Caki2 (cell line): ENCODE data around the gene RNGTT. TPM values are rescaled to one million over a fixed set of nuclear protein-coding genes. Genes with fewer than 3 reads are reported as not detected.

Experiments used
- DNase-seq: peaks from one replicate; pipeline ENCODE4 v3.0.0-alpha.2; 2015; ENCODE audit warnings: low read depth
- in situ Hi-C: cut with HindIII; loops from 2 replicates; pipeline ENCODE4 v1.10.0; 2016; ENCODE audit warnings: low sequenced_read_pairs, low pct_unique_long_range_greater_than_20kb, mixed read lengths
- total RNA-seq: library from RNA; depleted of rRNA; stranded (reverse); fragments of >200 nt; shearing (Covaris generic); gene quantifications from 2 replicates; pipeline ENCODE4 v1.2.3, GENCODE V29; 2014; ENCODE audit warnings: low replicate concordance

The RNGTT gene
- total RNA-seq, 1 experiment from 2014 or later: 15.6 TPM

GRCh38 chr6:88712243-88712936, 251.0 kb downstream of the RNGTT start:
- DNase-seq: no peak
- in situ Hi-C loops: no loop called here

DNA sequence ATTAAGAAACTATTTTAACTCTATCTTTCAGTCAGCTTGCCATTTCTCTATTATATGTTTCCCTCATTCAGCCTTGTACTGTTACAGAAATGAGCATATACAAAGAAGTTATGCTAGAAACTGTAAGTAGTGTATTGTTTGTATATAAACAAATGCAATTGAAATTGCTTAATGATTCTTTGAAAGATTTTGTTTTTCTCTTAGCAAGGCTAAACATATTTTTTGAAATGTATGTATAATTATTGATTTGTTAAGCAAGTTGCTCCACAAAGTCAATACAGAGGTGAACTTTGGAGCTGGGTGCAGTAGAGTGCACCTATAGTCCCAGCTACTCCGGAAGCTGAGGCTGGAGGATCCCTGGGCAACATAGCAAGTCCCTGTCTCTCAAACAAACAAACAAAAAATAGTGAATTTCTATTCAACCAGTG, 253.6 kb downstream of the RNGTT start:
- DNase-seq: no peak
- in situ Hi-C loops: no loop called here

GRCh38 chr6:88708197-88708744, 255.1 kb downstream of the RNGTT start:
- in situ Hi-C loops: no loop called here
- DNase-seq: no peak

DNA sequence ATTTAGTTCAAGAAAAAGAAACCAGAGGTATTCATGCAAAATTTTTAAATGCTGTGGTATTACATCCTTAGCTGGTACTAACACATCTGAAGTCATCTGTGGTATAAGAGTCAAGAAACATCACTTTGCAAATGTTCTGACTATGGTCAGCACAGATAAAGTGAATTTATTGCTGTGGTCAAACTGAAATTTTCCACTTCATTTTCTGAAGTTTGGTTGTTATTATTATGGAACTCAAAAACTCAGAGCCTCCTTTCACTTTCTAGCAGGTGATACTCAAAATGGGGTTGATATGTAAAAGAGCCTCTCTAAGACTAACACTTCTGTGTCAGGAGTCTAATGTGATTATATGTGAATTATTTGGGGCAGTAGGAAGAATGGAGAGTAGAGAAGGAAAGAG, 257.8 kb downstream of the RNGTT start:
- in situ Hi-C loops: no loop called here
- no peak for DNase-seq

DNA sequence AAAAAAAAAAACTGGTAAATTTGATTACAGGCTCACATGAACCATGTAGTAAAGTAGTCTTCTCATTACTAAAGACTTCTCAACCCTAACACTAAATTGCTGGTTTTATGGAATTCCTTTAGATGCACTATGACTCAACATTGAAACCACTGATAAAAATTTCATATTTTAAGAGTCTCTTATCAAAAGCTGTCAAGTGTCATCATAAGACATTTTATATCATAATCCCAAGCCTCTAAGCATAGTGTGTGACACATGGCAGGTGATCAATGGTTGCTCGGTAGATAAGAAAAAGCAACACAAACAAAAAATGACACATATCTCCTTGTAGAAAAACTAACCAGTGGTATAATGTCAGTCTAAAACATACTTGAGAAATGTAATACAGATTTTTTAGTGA, 258.4 kb downstream of the RNGTT start:
- no peak for DNase-seq
- in situ Hi-C loops: no loop called here

- in situ Hi-C loops: no loop called here
- DNase-seq: no peak
These were observed 260.4 kb downstream of the RNGTT start for GRCh38 chr6:88702956-88703556.

DNA sequence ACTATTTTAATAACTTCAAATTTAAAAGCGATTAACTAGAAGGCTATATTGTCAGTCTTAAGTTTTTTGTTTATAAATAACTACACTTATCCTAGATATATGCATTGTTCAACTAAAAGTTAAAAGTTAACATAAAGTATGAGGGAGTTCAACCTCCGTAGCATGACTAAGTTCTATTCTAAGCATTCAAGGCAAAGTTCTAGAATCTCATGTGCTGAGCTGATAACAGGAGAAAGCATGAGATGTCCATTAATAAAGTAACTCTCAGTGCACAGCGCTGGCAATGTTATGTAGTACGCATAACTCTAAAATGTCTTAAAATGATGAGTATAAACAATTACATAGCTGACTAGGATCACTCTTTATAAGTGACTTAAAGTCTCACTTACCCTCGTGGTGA, 264.8 kb downstream of the RNGTT start:
- in situ Hi-C loops: no loop called here
- DNase-seq: no peak

GRCh38 chr6:88695937-88696336, 267.5 kb downstream of the RNGTT start:
- DNase-seq: no peak
- in situ Hi-C loops: no loop called here

- in situ Hi-C loops: no loop called here
These were observed 279.7 kb downstream of the RNGTT start for GRCh38 chr6:88683734-88684133.

DNA sequence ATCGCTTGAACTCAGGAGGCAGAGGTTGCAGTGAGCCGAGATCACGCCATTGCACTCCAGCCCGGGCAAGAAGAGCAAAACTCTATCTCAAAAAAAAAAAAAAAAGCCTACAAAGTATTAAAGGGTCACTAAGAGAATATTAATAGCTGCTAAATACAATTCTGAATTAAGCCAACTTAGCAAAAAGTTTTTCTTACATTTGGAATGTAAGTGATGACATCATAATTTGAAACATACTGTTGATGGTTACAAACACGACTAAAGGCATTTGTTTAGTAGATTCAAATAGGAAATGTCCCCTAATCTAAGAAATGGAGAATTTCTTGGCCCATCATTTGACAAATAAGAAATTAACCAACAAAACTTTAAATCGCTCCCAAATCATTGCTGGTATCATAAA, 282.8 kb downstream of the RNGTT start:
- DNase-seq: no peak
- in situ Hi-C loops: no loop called here

More at GRCh38 chr6:88683734-88684133, 279.7 kb downstream of the RNGTT start:
- no peak for DNase-seq

DNA sequence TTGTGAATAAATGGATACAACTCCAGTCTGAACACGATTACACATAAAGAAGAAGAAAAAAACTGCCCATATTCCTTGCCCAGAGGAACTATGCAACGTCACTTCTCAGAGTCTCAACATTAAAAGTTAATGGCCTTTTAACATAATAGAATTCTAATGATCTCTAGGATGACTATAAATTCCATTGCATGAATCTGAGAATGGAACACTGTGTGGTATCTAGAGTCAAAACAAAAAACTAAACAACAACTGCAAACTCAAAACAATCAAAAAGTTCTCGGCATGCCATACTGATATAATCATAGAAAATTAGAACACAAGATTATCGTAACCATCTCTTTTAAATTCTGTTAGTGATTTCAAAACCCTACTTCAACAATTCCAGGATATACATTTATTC, 283.6 kb downstream of the RNGTT start:
- no peak for DNase-seq
- in situ Hi-C loops: no loop called here

GRCh38 chr6:88677356-88677755, 286.1 kb downstream of the RNGTT start:
- no peak for DNase-seq
- in situ Hi-C loops: no loop called here

- no peak for DNase-seq
- in situ Hi-C loops: no loop called here
These were observed 291.8 kb downstream of the RNGTT start for GRCh38 chr6:88671624-88672023.

DNA sequence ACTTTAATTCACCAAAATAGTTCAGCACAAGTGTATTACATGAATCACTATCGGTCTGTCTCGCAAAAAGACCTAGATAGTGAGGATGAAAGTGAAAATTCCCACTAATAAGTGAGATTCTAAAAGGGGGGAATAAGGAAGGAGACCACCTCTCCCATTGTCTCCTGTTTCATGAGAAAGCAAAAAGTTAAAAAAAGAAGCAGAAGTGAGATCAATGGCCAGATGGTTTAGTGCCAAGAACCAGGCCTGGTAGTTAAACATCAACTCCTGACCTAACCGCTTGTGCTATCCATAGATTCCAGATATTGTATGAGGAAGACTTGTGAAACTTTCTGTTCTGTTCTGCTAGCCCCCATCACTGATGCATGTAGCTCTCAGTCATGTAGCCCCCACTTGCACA, 293.0 kb downstream of the RNGTT start:
- in situ Hi-C loops: no loop called here
- DNase-seq: peak; percentile 40

DNA sequence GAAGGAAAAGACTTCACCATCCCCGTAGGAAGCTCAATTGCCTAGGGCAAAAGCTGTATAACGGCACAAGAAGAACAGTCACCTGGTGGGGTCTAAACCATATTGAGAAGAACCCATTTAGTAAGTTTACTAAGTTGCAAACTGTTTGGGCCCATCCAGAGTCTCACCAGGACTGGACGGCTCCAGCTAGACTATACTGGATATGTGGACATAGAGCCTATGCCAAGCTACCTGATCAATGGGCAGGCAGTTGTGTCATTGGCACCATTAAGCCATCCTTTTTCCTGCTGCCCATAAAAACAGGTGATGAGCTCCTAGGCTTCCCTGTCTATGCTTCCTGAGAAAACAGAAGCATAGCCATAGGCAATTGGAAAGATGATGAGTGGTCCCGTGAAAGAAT, 293.9 kb downstream of the RNGTT start:
- in situ Hi-C loops: no loop called here
- DNase-seq: no peak

GRCh38 chr6:88666901-88667300, 296.5 kb downstream of the RNGTT start:
- in situ Hi-C loops: no loop called here

DNA sequence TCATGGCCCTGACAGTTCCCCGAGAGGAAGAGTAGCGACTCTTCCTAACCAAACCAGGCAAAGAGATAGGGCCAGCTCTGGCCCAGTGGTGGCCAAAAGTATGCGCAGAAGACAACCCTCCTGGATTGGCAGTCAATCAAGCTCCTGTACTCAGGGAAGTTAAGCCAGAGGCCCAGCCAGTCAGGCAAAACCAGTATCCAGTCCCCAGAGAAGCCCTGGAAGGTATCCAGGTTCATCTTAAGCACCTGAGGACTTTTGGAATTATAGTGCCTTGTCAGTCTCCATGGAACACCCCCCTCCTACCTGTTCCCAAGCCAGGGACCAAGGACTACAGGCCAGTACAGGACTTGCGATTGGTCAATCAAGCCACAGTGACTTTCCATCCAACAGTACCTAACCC, 298.3 kb downstream of the RNGTT start:
- no peak for DNase-seq
- in situ Hi-C loops: no loop called here

More at GRCh38 chr6:88666901-88667300, 296.5 kb downstream of the RNGTT start:
- no peak for DNase-seq

DNA sequence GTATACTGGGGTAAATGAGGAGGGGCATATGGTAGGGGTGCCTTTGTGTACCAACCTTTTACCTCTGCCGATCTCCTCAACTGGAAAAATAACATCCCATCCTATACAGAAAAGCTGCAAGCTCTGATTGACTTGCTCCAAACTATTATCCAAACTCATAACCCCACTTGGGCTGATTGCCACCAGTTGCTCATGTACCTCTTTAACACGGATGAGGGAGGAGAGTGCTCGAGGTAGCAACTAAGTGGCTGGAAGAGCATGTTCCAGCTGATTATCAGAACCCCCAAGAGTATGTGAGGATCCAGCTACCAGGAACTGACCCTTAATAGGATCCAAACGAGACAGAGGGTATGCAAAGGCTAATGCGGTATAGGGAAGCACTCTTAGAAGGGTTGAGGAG, 299.6 kb downstream of the RNGTT start:
- DNase-seq: no peak
- in situ Hi-C loops: no loop called here

DNA sequence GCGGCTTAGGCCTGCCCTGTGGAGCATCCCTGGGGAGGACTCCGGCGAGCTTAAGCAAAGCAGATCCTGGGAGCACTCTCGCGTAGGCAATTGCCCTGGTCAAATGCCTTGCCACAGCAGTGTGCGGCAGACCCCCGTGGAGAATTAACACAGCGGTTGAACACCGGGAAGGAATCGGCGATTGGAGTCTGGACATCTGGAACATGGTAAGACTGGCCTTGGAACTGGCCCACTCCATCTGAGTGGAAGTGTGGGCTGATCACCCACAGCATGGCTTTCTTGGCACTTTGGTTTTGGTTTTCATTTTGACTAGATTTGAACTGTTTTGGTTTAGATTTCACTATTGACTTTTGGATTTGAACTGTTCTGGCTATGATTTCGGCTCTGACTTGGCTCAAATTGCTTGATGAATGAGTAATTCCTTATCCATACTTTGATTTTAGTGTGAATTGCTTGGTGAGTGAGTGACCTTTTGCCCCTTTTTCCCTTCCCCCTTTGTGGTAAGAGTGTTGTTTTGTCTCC, 300.7 kb downstream of the RNGTT start:
- no peak for DNase-seq
- in situ Hi-C loops: no loop called here

- in situ Hi-C loops: no loop called here
- peak; percentile 90 for DNase-seq
These were observed 301.2 kb downstream of the RNGTT start for GRCh38 chr6:88662163-88662580.
